Thoracic aorta (tissue), 2 donors: ENCODE data around the gene RGS17. TPM values are rescaled to one million over a fixed set of nuclear protein-coding genes. Genes with fewer than 3 reads are reported as not detected.

Experiments used
- ATAC-seq: fragments of 150-250 bp; one replicate; pipeline ENCODE4 v1.8.0; 2017; ENCODE audit warnings: low read depth; ENCODE audit not compliant: insufficient number of reproducible peaks, low FRiP score
- DNase-seq: peaks from one replicate; pipeline ENCODE4 v3.0.0-alpha.2; 2020; ENCODE audit warnings: low spot score
- H3K27ac ChIP-seq, 2 donors: fragments of 200-600 bp; sonication (generic); 1 replicate in 1 of 2; 2 replicates in 1 of 2; pipeline ENCODE4 v1.5.1; 2016; ENCODE audit warnings: mild to moderate bottlenecking in 2 of 2, moderate library complexity in 2 of 2
- H3K27me3 ChIP-seq: fragments of 200-600 bp; sonication (generic); replicated peaks from 2 replicates; pipeline ENCODE4 v1.6.0; 2016; ENCODE audit warnings: mild to moderate bottlenecking; ENCODE audit not compliant: insufficient read depth
- H3K36me3 ChIP-seq: fragments of 200-600 bp; sonication (generic); one replicate; pipeline ENCODE4 v1.5.1; 2016
- H3K4me1 ChIP-seq, 2 donors: fragments of 200-600 bp; sonication (generic); 1 replicate in 1 of 2; 2 replicates in 1 of 2; pipeline versions ENCODE4 v1.5.1 to v1.6.0; 2016; ENCODE audit warnings: low read depth in 2 of 2, mild to moderate bottlenecking in 1 of 2; ENCODE audit not compliant: control insufficient read depth in 1 of 2
- H3K4me3 ChIP-seq: fragments of 200-600 bp; sonication (generic); 2 replicates; pipeline ENCODE4 v1.5.1; 2016; ENCODE audit warnings: mild to moderate bottlenecking
- H3K9me3 ChIP-seq: fragments of 200-600 bp; sonication (generic); 2 replicates; pipeline ENCODE4 v1.5.1; 2016
- CTCF ChIP-seq: fragments of 200-600 bp; sonication (generic); IDR thresholded peaks from one replicate; pipeline ENCODE4 v1.5.1; 2019; ENCODE audit warnings: antibody characterized with exemption
- total RNA-seq, 2 donors: library from RNA; depleted of rRNA; stranded (reverse); fragments of >200 nt; gene quantifications; one replicate each; pipeline versions ENCODE4 v1.1.0 to v1.2.3, GENCODE V29; 2016

The RGS17 gene
- total RNA-seq, 2 donors from 2014 or later, result 3.4 to 3.7 TPM

DNA sequence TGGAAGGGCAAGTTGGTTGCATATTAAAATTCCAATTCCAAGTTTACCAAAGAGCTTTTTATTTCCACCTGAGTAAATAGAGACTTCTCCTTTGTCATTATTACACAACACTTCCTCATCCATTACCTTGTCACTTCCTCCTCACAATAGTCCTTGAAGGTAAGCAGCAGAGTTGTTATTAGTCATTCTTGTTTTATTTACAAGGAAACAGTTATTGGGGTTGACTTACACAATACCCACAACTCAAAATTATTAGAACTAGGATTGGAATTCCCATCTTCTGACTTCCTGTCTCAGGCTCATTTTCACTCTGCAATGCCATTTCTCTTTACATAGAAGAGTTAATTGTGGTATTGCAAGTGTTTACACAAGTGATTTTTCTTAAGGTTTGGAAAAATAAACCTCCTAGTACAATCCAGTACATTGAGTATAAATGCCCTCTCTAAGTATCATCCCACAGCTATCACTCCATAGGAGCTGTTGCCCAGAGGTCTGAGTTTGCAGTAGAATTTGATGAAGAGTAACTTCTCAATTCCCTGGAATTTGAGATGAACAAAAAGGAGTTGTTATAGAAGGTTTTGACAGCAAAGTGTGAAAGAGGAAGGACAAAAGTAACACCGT, 99.6 kb downstream of the RGS17 start:
- no peak for TF ChIP-seq CTCF
- Histone ChIP-seq H3K4me1 (peaks cover 0 to 9% of the 10 kb centered on the region in 2 donors), H3K4me3 (no peak overlapping the region), H3K27me3 (no peaks in the 10 kb centered on the region), H3K36me3 (no peaks in the 10 kb centered on the region), H3K27ac (peak overlapping the region in 1 of 2 donors; percentile 33), H3K9me3 (no peaks in the 10 kb centered on the region)
- DNase-seq (no peak), ATAC-seq (no peak)

GRCh38 chr6:153028963-153029362, 102.1 kb downstream of the RGS17 start:
- H3K9me3 ChIP-seq, result no peaks in the 10 kb centered on the region
- H3K27me3 ChIP-seq, result no peaks in the 10 kb centered on the region
- no peaks in the 10 kb centered on the region for H3K36me3 ChIP-seq
- H3K4me1 ChIP-seq, result peaks cover 0 to 9% of the 10 kb centered on the region in 2 donors
- ATAC-seq, result no peak
- H3K4me3 ChIP-seq, result no peak overlapping the region
- TF ChIP-seq CTCF, result no peak
- H3K27ac ChIP-seq, result no peak overlapping the region
- no peak for DNase-seq

DNA sequence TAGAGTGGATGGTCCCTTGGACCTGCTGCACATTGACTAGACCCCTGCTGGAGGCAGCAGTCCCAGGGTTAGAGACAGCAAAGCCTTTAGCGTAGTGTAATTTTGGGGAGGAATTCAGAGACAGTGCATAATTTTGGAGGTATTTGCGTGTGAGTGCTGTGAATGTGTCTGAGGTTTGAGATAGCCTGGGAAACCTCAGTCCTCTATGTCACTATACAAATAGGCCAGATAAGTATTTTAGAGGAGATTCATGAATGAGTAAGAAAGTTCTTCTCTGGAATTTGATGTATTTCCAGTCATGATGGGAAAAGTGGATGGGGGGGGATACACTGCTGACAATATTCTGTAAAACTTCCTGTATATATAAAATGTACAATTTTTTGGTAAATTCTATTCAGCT, 102.8 kb downstream of the RGS17 start:
- no peak for ATAC-seq

GRCh38 chr6:153027480-153027879, 103.6 kb downstream of the RGS17 start:
- no peak for DNase-seq
- H3K27me3 ChIP-seq, result no peaks in the 10 kb centered on the region
- ATAC-seq, result no peak
- peaks cover 0 to 9% of the 10 kb centered on the region in 2 donors for H3K4me1 ChIP-seq
- H3K9me3 ChIP-seq, result no peaks in the 10 kb centered on the region
- no peaks in the 10 kb centered on the region for H3K36me3 ChIP-seq
- no peak for TF ChIP-seq CTCF
- no peak overlapping the region for H3K27ac ChIP-seq
- H3K4me3 ChIP-seq, result no peak overlapping the region

More for the DNA sequence above, 102.8 kb downstream of the RGS17 start:
- TF ChIP-seq CTCF, result no peak
- Histone ChIP-seq H3K36me3 (no peaks in the 10 kb centered on the region), H3K27ac (no peak overlapping the region), H3K27me3 (no peaks in the 10 kb centered on the region), H3K4me1 (peaks cover 0 to 9% of the 10 kb centered on the region in 2 donors), H3K9me3 (no peaks in the 10 kb centered on the region), H3K4me3 (no peak overlapping the region)
- DNase-seq, result no peak

DNA sequence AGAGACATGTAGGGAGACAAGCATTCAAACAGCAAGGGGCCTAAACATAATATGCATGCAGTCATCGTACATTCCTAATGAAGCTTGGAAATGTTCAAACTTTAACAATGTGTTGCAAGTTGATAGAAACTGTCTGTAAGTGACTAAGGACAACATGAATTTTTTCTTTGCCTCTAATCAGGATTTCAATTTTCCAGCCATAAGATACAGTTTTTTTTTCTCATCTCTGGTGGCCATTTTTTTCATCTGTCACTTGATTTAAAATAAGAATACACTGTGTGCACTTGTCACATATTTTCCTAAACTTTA, 106.4 kb downstream of the RGS17 start:
- Histone ChIP-seq H3K4me1 (no peaks in the 10 kb centered on the region), H3K9me3 (no peaks in the 10 kb centered on the region), H3K27ac (no peak overlapping the region), H3K27me3 (no peaks in the 10 kb centered on the region), H3K4me3 (no peak overlapping the region), H3K36me3 (no peaks in the 10 kb centered on the region)
- DNase-seq (no peak), ATAC-seq (no peak)
- TF ChIP-seq CTCF, result no peak
